ENCODE measurements around the gene MAP1B.

The MAP1B gene

GRCh38 chr5:72256536-72256935 is 149.3 kb downstream of the MAP1B start:
- no peak for DNase-seq
